ENCODE data around the gene ALPP.
"Not testable (repeated sequence)": the region's sequence is repeated elsewhere in the genome, so short reads cannot be mapped to it uniquely, and the experiment has no call there.

ALPP gene

GRCh38 chr2:232341061-232341738 is 37.4 kb upstream of the ALPP start:
- DNase-seq: no peak

- no peak for DNase-seq
These were observed 36.8 kb upstream of the ALPP start for GRCh38 chr2:232341739-232342126.

DNA sequence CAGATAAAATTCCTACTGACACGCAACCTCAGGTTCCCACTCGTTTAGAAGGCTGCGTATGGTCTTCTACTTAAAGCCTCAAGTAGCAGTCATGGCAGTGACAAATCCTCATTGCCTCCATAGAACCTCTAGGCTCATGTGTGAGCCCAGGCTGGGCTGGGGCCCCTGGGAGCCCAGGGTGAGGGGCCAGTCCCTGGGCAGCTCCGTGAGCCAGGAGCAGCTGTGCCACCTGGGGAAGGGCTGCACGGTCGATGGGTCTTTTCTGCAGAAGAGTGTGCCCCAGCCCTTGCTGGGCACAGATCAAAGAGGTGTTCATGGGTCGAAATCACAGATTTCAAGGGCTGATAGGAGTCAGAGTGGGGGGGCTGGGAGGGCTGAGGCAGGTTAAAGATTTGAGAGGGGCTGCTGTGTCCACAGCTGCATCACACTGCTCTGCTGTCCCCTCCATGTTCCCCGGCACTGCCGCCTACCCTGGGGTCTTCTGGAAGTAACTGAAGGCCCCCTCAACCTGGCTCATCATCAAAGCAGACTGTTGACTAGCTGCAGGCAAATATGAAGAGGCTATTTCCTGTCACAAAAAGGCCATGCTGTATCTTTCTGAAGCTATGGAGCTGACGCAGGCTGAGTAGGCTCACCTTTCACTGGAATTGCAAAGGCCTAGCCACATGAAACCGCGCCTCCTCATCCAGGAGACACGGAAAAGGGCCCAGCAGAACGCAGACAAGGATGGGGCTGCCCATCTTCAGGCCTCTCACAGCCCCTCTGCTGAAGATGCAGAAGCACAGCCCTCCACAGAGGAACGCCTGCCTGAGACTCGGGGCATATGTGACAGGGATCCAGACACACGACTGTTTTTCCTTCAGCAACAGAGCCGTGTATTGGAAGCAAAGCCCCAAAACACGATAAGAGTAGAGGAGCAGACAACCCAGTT is 35.7 kb upstream of the ALPP start:
- no peak for DNase-seq

GRCh38 chr2:232343821-232344220 is 34.7 kb upstream of the ALPP start:
- DNase-seq: no peak

GRCh38 chr2:232345251-232345650 is 33.3 kb upstream of the ALPP start:
- DNase-seq: no peak

GRCh38 chr2:232347369-232347768 is 31.2 kb upstream of the ALPP start:
- DNase-seq: no peak

GRCh38 chr2:232348936-232349335 is 29.6 kb upstream of the ALPP start:
- no peak for DNase-seq

GRCh38 chr2:232349546-232349945 is 29.0 kb upstream of the ALPP start:
- no peak for DNase-seq

DNA sequence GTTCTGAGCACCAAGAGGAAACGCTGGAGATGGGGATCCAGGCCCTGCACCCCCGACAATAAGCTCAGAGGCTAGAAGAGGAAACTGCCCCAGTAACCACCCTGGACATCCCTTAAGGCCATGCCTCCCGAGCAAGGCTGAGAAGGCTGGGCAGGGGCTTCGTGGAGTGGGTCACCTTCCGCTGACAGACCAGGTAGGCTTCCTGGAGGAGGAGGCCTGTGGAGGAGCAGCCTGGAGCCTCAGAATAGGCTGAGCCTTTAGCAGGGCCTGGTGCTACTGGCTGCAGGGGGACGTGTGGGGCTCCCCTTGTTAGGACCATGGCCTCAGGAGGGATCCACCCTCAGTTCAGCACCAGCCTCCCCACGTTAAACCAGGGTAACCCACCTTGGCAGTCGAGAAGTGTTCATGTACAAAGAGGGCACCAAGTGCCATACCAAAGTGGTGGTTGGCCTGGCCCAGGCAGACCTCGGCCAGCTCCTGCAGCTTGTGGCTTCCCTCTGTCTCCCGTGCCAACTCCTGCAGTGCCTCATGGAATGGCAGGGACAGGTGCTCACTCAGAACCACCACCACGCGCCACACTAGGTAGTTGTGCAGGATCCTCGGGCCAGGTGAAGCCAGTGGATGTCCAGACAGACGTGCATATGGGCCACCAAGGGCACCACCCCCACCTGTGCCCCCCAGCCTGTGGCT is 28.5 kb upstream of the ALPP start:
- DNase-seq: no peak

DNA sequence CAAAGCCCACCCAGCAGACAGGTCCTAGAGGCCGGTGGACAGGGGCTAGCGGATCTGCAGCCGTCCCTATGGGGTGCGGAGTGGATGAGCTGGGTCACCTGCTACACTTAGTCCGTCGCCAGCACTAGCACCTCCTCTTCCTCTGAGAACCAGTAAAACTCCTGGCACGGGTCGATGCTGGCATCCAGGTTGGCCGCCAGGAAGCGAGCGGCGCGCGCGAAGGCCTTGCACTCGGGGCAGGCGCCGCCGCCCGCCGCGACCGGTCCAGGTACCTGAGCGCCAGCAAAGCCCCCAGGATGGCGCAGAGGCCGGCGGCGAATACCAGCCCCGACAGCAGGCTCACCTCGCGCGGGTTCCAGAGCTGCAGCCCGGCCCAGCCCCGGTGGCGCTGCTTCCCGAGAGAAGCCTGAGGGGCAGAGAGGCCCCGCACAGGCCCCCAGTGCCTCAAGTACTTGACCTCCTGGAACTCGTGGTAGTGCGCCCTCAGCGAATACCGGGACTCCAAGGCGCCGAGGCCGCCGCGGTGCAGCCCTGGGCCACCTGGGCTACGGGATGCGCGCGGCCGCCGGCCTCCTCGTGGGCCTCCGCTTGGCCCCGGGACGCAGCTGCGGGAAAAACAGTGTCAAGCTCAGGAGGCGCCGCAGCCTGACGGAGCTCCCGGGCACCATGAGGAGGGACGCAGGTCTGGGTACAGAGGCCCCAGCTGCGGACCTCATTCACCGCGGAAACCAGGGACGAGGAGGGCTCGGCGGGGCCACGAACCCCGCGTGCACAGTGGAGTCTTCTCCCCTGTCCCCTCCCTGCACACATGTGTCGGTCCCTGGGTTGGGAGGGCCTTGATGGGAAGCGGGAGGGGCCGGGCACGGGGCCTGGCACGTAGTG is 27.5 kb upstream of the ALPP start:
- DNase-seq: no peak

DNA sequence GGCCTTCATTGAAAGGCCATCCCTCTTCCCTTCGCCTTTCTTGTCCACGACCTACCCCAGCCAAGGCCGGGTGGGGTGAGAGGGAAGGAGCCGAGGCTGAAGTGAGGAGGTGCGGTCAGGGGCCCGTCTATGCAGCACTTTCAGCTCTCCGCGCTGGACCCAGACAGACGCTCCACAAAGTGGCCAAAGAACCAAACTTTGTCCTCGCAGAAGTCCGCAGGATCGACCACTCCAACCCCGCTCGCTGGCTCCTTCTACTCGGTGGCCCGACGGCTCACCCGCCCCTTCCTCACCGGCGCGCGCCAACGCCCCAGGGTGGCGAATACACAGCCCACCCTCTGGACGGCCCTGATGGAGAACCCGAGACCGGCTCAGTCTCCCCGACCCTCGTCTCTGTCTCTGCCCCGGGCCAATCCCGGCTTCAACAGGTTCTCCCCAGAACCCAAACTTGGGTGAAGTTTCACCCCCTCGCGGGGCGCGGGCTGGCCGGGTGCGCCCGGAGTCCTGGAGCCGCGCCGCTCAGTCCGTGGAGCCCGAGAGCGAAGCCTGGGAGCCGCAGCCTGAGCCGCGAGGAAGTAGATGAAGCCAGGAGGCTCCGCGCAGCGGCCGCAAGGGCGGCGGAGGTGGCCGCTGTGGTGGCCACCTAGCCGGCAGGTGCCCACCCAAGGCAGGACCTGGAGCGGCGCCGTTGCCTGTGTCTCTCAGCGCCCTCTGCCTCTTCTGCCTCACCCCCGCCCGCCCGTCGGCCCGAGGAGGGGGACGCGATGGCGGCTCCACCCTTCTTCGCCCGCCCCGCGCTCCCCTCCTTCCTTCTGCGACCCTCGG is 26.7 kb upstream of the ALPP start:
- no peak for DNase-seq

DNA sequence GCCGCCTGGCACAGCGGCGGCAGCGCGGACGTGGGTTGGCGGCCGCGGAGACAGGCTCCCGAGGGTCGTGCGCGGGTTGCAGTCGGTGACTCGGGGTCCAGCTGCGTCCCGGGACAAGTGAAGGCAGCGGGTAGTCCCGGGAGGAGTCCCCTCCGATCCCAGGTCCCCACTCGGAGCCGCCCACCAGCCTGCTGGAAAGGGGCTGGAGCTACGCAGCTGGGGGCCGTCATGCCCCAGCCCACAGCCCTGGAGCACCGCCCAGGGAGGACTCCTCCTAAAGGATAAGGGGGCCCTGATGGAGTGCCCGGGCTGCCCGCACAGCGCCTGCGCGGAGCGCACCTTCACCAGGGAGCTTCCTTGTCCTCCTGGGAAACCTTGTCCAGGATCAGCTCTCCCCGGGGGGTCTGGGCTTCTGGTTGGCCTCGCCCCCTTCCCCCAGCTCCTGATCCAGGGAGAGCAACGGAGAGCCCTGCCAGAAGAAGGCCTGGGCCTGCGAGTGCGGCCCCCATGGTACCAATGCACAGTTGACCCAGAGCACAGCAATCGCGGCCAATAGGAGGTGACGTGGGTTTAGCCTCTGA is 25.9 kb upstream of the ALPP start:
- no peak for DNase-seq

DNA sequence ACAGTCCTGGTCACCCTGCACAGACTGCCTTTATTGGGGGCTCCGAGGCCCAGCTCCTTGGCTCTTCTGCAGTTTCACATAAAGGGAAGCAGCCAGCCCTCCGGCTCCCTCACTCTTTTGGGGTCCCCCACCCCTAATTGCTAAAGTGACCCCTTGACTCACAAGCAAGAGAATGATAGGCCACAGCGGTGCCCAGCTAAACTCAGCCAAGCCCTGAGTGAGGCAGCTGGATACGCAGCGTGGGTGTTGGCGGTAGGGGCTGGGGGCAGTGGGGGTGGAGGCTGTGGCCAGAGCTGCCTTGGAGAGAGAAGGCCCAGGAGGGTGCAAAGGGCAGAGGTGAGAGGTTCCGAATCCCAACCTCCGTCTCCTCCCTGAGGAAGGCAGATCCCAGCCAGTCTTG is 25.5 kb upstream of the ALPP start:
- no peak for DNase-seq

- DNase-seq: no peak
These were observed 24.9 kb upstream of the ALPP start for GRCh38 chr2:232353660-232354059.

GRCh38 chr2:232354069-232354468 is 24.5 kb upstream of the ALPP start:
- DNase-seq: no peak

DNA sequence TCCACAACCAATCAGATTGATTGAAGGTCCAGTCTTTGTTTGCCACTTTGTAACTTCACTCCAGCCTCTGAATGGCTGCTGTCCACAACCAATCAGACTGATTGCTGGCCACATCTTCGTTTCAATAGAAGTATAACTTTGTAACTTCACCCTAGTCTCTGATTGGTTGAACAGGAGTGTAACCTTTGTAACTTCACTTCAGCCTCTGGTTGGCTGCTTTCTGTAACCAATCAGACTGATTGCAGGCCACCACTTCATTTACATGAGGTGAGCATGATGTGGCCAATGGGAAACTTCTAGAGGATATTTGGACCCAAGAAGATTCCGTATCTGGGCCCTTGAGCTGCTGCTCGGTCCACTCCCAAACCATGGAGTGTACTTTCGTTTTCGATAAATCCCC is 16.9 kb upstream of the ALPP start:
- no peak for DNase-seq

DNA sequence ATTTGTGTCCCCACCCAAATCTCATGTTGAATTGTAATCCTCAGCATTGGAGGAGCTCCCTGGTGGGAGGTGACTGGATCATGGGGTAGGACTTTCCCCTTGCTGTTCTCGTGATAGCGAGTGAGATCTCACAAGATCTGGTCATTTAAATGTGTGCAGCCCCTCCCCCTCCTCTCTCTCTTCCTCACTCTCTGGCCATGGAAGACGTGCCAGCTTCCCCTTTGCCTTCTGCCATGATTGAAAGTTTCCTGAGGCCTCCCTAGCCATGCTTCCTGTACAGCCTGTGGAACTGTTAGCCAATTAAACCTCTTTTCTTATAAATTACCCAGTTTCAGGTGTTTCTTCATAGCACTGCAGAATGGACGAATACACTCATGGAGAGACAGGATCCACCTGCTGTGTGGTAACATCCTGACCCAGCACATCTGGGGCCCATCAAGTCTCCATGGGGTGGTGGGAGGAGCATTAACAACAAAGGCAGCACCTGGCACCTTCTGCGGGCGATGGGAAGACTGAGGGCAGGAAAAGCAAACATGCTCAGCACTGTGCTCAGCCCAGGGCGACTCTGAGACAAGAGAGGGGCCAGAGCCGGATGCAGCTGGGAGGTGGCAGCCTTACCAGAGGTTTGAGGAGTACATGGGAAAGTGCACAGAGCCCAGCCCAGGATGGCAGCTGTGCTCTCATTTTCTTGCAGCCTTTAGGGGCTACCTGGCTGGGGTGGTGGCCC is 16.2 kb upstream of the ALPP start:
- no peak for DNase-seq

DNA sequence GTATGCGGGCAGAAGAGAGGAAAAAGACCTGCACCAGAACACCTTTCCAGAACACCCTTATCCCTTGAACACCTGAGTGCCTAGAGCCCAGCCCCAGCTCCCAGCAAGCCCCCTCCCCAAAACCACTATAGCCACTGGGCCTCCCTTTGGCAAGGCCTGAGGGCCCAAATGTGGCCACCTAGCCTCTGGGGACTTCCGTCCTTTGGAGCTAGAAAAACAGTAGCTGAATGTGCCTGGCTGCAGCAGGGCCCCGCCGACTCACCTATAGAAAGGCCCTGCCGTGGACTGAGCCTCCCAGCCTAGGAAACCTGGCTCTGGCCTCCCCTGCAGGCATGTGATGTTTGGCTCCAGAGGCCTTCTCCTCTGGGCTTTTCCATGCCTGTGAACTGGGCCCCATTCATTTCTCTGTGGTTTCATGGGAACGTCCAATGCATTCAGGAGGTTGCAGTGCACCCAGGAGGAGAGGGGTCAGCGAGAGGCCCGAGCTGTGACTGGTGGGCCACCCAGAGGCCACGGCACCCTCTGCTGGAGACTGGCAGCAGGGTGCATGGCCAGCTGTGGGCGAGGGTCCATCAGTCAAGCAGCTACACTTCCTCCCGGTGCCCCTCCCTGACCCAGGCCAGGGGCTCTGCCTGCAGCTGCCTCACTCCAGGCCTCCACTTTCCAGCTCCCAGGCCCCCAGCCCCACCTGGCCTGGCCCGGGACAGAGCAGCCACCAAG is 15.3 kb upstream of the ALPP start:
- DNase-seq: not testable (repeated sequence)

DNA sequence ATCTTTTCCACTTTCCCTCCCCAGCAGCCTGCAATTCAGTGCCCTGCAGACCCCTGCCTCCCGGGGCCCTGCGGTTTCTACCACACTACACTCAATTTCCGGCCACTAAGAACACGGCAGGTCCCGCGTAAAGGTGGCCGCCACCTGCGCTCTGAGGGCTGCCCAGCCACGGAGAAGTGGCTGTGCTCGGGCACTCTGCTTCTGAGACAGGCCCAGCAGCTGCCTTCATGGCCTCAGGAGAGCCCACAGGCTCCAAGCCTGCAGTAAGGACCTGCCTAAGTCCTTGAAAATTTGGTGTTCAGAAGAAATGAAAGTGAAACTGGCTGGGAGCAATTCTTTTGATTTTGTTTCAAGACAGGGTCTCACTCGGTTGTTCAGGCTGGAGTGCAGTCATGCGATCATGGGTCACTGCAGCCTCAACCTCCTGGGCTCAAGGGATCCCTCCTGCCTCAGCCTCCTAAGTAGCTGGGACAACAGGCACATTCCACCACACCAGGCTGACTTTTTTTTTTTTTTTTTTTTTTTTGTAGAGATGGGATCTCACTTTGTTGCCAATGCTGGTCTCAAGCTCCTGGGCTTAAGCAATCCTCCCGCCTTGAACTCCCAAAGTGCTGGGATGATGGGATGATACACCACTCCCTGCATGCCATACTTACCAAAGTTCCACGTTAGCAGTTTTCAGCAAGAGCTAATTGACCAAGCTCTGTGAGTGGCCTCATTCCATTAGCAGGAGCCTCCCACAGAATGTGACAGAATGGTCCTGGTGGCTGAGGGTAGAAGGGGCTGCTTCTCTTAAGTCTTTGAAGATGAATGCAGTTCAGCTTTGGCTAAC is 14.6 kb upstream of the ALPP start:
- DNase-seq: no peak
